ENCODE results near the gene NUMBL.
A peak's percentile ranks its signal among the peaks of the same experiment; 100 is the strongest.

The NUMBL gene

DNA sequence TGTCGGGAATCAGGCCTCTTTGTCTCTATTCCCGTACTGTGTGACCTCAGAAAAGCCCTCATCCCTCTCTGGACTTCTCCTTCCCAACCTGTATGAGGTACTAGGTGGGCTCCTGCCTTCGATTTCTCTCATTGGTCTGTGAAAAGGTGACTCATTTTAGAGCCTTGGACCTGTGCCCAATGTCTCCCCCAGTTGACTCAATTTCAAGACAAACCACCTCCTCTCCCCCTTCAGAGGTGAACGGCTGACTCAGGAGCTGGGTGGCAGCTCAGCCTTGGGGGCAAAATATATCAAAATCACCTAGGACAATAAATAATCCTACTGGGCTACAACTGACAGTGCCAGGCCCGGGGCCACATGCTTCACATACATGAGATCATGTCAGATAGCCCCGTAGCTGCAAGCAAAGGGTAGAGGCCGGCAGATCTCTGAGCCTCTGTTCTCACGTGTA lies 25.6 kb upstream of the NUMBL start:
- DNase-seq (ENCODE audit: low spot score) = no peak

DNA sequence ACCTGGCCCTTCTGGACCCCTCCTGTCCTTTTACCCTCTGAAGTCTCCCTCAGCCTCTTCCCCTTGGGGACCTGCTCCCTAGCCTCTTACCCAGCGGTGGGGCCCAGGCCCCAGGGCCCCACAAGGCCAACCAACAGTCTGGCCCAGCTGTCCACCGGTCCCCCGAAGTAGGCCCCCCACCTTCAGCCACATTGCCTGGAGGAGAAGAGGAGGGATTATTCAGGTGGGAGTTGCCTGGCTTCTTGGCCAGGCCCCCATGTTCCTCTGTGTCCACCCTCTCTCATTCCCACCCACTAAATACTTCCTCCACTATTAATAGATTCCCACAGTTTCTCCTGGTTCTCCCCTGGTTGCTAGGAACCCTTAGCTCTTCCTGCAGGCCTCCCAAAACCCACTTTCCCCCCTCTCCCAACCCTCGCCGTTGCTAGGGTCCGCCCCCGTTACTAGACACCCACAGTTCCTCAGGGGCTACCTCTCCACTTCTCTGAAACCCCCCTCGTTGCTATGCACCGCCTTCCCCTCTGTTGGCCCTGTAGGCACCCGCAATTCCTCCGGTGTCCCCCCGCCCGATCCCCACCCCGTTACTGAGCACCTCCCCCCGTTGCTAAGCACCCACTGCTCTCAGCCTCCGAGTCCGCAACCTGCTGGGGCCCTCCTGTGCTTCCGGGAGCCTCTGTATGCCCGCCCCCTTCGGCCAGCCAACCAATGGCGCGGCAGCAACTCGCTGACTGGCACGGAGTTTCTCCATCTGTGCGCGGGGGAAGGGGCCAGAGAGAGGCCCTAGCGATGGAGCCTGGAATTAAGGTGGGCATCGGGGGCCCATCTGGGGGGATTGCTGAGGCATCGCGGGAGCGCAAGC lies 24.2 kb upstream of the NUMBL start:
- peak; percentile 98 for DNase-seq (ENCODE audit: low spot score)

DNA sequence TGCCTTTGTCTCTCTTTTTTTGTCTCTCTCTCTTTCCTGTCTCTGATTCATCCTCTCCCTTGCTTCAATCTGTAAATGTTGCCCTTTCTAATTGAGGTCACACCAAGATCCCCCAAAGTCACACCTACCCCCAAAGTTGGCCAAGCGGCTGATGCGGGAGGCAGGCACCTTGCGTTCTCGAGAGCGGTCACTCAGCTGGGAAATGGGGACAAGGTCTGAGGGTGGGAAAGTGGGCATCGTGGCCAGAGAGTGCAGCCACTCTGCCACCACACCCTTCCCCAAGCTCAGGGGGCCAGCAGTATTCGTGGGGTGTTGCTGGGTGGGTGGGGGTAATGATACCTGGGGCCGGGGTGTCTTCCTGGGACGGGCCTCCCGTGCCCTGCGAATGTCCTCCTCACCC lies 23.5 kb upstream of the NUMBL start:
- no peak for DNase-seq (ENCODE audit: low spot score)

DNA sequence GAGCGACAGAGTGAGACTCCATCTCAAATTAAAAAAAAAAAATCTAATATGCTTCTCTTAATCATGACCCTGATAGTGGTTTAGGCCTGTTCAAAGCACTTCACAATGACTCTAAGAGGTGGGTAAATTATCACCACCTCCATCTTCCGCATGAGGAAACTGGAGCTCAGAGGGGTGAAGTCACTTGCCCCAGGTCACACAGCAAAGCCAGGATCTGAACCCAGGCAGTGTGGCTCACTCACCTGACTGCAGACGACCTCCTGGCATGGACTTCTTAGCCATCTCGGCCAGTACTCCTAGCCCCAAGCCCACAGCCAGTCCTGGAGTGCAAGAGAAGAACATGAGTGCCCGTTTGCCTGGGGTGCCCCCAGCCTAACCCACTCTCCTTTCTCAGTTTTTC lies 19.4 kb upstream of the NUMBL start:
- DNase-seq (ENCODE audit: low spot score) = no peak

DNA sequence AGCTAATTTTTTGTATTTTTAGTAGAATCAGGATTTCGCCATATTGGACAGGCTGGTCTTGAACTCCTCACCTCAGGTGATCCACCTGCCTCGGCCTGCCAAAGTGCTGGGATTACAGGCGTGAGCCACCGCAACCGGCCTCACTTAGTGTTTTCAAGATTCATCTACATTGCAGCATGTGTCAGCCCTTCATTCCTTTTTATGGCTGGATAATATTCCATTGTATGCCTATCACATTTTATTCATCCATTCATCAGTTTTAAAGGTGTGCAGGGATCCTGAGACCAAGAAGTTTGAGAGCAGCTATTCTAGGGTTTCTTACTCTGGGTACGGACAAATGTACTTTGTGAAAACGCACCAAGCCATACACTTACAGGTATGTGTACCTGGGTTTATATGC lies 17.2 kb upstream of the NUMBL start:
- no peak for DNase-seq (ENCODE audit: low spot score)

DNA sequence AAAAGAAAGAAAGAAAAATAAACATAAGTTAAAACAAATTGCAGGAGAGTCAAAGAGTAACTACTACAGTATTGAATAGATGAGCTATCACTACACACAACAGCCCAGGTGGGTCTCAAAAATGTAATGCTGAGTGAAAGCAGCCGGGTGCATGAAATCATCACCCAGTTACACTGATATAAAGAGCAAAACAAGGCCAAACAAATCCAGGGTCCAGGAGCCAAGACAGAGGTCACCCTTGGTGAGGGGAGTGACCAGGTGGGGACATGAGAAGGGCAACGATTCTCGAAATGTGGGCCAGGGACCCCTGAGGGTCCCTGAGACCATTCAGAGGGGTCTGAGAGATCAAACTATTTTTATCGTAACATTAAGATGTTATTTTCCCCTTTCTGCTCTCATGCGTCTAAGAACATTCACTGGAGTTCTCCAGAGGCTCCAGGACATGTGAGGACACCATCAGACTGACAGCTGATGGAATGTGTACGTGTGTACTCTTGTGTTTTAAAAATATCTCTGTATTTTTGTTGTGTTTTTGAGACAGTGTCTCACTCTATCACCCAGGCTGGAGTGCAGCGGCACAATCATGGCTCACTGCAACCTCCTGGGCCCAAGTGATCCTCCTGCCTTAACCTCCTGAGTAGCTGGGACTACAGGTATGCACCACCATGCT lies 15.6 kb upstream of the NUMBL start:
- no peak for DNase-seq (ENCODE audit: low spot score)

DNA sequence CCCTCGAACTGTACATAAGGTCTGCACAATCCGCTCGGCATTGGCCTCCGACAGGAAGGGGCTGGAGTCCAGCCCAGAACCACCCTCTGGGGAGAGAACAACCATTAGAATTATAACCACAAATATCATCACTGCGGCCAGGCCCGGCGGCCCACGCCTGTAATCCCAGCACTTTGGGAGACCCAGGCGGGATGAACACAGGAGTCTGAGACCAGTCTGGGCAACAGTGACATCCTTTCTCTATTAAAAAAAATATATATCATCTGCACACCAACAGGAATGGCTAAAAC lies 14.9 kb upstream of the NUMBL start:
- no peak for DNase-seq (ENCODE audit: low spot score)

DNA sequence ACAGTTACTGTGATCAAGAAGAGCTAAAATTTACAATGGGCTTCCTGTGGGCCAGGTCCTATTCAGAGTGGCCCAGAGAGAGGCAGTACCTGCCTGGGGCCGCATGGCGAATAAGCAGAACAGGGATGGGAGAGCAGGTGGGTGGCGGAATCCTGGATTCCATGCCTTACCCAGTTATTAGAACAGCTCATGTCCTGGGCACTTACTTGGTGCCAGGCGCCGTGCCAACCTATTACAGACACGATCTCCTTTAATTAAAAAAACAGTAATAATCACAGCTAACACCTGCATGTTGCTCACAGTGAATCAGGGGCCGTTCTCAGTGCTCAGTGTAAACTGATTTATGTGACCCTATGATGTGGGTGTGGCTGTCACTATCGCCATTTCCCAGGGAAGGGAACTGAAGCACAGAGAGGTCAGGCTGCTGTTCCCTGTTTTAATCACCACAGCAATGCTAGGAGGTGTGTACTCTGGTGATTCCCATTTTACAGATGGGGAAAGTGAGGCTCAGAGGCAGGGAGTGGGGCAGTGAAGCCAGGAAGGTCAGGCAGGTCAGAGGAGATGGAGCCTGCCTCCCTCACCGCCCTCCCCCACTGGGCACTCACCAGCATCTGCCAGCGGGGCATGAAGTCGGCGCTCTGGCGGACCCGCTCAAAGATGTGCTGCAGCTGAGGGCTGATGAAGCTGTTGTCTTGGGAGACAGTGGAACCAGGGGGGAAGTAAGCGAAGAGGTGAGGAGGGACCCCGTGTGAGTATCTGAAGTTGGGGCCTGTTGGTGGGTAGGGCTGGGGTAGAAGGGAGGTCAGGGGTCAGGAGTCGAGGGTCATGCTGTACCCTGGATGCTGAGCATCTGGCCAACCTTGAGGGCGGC lies 14.3 kb upstream of the NUMBL start:
- DNase-seq (ENCODE audit: low spot score) = no peak

DNA sequence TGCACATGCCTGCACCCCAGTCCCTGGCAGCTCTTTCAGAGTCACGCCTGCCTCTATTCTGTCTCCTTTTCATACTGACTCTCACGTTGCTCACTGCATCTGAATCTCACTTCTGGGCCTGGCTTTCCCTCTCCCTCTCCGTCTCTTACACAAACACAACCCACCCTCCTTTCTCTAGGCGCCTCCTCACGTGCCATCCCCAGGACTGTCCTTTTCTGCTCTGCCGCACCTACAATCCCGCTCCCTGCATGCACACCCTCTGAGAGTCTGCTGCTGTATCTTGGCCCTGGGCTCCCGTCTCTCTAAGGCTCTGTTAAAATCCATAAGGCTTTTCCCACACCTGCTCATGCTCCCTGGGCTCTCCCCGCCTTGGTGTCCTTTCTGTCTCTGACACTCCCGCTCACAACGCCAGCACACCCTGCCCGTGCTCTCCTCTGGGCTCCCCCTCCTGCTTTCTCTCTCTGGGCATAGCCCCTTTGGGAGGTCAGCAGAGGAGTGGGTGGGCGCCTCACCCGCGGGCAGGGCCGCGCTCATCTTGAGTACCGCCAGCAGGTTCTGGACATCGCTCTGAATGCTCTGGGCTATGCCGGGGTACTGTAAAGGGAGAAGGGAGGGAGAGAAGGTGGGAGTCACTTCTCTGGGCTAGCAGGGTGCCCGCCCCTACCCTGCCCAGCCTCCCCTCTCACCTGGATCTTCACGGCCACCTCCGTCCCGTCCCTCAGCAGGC lies 12.7 kb upstream of the NUMBL start:
- DNase-seq (ENCODE audit: low spot score) = no peak

DNA sequence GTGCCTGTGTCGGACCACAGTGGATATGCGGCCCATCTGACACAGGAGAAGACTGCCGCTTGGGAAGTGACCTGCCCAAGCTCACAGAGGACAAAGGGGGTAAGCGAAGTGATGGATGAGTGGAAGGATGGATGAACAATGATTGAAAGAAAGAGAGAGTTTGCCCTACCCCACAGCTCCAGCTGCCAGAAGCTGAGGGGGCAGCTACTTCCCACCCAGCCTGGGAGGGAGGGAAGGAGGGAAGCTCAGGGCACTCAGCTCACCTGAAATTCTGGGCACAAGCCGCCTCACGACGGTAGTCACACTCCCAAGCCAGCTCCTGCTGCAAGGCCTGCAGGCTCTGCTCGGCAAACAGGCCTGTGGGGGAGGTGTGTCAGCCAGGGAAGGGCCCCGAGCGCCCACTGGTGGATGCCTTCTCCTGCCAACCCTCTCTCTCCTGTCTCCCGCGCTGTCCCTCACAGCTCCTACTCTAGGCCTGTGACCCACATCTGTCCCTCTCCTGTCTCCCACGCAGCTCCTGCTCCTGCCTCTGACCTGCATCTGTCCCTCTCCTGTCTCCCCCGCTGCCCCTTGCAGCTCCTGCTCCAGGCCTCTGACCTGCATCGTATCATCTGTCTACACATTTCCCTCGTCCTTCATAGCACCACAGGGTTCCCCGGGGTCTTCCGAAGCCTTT lies 12.0 kb upstream of the NUMBL start:
- DNase-seq (ENCODE audit: low spot score) = peak; percentile 62

DNA sequence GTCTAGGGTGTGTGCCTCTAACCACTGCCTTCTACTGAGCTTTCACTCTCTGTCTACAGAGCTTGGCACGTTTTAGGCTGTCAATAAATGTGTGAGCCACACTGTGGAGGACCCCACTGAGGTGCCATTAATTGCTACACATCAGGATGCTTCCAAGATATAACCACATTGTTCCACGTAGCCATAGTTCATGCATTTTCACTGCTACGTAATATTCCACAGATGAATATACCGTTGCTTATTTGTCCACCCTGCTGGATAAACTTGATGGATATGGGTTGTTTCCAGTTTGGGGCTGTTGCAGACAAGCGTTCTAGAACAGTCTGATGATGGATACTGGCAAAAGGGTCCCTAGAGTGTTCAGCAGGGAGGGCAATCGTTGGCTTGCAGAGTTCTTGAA lies 11.3 kb upstream of the NUMBL start:
- no peak for DNase-seq (ENCODE audit: low spot score)

DNA sequence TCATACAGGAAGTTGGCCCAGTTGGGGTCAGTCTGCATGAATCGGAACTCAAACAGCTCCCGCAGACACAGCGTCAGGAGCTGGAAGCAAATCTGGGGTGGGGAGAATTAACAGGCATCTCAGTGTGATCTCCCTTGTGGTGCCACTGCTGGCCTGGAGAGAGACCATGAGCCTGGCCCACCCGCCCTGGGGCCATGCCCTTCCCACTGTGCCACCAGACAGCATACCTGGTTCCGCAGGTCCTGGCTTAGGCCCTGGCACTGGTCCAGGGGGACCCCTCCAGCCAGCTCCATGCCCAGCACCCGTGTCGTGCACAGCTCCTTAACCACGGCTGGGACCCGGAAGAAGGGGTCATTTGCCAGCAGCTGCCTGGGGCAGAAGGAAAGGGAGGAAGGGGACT lies 9.6 kb upstream of the NUMBL start:
- no peak for DNase-seq (ENCODE audit: low spot score)

DNA sequence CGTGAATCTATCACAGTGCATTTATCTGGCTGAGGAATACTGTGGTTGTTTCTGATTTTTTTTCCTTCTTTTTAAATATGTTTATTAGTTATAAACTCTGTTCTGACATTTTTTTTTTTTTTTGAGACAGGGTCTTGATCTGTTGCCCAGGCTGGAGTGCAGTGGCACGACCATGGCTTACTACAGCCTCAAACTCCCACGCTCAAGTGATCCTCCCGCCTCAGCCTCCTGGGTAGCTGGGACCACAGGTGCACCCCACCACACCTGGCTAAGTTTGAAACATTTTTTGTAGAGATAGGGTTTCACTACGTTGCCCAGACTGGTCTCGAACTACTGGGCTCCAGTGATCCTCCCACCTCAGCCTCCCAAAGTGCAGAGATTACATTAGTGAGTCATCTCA lies 6.6 kb upstream of the NUMBL start:
- DNase-seq (ENCODE audit: low spot score) = no peak

DNA sequence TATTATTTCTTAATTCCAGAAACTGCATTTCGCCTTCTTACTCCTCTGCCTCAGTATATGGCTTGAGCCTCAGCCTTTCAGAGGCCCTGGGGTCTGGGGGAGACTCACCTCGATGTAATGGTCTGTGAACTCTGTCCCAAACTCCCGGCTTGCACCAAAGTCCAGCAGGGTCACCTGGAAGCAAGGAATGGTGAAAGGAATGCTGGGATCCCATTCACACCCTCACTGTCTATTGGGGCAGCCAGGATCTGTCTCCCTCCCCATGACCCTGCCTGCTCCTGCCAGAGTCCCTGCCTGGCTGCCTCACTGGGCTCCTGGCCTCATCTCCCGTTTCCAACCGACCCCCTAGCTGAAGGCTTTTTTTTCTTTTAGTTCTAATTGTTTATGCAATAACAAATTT lies 5.4 kb upstream of the NUMBL start:
- DNase-seq (ENCODE audit: low spot score) = no peak

DNA sequence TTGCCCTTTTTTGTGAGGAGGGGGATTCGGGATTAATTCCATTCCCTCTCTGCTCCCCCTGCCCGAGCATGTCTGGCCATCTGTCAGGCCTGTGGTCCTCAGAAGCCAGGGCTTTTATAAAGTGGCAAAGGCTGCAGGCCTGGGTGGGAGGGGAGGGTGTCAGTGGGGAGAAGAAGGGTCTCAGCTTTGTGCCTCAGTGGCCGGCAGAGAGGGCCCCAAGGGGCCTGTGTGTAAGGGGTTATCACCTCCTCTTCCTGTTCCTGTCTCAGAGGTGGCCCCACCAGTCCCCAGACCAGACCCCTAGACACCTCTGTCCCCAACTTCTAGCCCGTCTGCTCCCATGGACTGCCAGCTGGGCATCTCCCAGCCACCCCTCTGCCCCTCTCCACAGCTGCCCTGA lies 3.4 kb upstream of the NUMBL start:
- no peak for DNase-seq (ENCODE audit: low spot score)

DNA sequence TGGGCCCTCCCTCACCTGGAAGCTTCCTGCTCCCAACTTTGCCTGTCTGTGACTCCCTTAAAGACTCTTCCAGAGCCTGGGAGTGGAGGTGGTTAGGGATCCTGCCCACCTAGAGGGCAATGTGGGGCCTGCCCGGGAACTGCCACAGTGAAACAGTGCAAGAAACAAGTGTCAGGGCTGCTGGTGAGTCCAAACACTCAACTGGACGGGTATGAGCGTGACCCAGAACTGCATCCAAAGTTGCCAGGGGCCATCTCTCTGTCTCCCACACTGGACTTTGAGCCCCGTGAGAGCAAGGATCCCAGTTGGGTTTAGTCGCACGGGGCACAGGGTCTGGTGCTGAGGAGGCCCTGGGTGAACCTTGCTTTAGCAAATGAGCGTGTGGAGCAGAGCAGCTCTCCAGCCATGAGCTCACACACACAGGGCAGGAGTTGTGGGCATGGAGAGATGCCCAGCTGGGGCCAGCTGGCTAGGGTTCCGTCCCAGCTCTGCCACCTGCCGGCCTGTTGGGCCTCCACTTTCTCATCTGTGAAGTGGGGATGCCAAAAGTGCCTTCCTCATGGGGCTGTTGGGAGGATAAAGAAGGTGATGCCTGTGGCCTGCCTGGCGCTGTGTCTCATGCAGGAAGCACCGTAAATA lies 2.8 kb upstream of the NUMBL start:
- DNase-seq (ENCODE audit: low spot score) = no peak

DNA sequence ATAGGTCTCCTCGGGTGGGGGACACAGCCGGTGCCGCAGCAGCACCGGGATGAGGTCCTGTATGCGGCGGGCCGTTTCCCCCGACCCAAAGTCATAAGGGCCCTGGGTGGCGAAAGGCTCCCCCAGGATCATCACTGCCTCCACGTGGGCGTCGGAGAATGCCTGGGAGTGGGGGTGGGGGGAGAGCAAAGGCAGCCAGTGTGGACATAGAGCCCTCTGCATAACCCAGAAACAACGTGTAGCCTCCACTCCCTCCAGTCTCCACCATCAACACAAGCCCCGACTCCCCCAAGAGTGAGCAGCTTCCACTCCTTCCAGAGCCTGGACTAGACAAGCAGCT lies 1.7 kb upstream of the NUMBL start:
- DNase-seq (ENCODE audit: low spot score) = no peak

DNA sequence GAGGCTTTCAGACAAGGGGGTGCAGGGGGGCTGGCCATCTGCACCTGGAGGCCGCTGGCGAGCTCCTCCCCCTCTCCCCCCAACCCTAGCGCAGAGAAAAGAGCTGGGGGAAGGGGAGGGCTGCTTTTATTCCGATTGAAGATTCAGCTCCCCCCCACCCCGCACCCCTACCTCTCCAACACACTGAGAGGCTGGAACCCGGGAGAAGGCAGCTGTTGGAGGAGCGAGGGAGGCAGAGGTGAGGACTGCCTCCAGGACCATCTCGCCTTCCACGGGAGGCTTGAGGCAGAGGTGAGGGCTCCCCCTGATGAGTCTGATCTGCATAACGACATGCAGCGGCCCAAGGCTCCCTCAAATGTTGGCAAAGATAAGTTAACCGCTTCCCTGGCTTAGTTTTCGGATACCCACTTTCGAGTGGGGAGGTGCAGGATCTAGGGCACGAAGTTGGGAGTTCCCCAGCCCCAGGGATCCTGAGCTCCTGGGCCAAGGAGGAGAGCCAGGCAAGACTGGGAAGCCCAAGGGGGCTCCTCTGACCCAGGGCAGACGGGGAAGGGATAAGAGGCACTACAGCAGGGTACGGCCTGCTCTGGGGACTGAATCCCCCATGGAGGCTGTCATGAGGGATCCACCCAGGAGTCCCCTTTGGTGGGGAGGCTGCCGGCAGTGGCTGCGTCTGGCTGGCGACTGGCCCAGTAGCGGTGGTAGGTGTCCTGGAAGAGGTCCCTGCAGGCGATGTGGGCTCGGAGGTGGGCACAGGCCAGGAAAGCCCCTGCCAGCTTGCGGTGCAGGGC lies 1.2 kb upstream of the NUMBL start:
- no peak for DNase-seq (ENCODE audit: low spot score)

DNA sequence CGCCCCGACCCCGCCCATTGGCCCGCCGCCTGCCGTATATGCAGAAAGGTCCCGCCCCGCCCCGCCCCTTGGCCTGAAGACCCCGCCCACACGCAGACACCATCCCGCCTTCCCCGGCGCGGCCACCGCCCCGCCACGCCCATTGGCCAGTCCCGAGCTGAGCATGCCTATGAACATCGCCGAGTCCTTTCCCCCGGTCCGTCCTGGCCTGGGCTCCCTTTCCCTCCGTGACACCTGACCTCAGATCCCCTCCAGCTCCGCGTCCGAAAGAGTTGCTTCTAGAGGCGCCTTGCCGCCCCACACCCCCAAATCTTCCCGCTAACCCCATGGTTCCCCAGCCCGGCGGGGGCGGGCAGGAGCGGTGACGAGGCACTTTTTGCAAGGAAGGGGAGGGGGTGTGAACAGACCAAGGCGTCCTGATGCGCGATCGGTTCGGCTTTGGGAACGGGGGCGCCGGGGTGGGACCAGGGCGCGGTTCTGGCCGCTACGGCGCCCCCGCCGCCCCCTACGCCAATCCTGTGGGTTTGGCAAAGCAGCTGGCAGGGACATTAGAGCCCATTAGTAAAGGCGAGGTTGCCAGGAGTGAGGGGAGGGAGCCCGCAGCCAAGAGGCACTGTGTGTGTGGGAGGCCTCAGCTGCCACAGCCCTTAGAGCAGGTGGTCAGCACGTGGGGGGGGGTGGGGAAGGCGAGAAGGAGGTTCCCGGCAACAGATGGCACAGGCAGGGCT lies 406 bp upstream of the NUMBL start:
- DNase-seq (ENCODE audit: low spot score) = peak; percentile 94
